ENCODE data around the gene MIGA2.

DNA sequence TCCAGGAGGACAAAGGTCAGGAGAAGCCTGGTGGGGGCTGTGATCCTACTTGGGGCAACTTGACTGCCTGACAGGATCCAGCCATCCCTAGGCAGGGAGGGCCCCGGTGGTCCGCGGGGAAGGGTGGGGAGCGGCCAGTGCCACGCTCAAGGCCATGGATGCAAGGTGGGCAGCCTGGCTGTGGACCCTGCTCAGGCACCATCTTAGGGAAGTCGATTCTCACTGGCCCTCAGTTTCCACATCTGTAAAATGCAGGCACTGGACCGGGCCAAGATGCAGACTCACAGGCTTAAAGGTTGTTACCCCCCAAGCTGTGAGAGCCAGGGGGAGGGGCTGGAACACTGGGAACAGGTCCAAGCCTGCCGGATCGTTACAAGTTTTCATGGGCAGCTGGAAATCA, 35.7 kb downstream of the MIGA2 start:
- TF ChIP-seq EZH2phosphoT487 (IDR thresholded peaks at IDR 0.05; ENCODE audit: borderline replicate concordance, low read depth, low read length), result no peak
- TF ChIP-seq, protein P1, sequence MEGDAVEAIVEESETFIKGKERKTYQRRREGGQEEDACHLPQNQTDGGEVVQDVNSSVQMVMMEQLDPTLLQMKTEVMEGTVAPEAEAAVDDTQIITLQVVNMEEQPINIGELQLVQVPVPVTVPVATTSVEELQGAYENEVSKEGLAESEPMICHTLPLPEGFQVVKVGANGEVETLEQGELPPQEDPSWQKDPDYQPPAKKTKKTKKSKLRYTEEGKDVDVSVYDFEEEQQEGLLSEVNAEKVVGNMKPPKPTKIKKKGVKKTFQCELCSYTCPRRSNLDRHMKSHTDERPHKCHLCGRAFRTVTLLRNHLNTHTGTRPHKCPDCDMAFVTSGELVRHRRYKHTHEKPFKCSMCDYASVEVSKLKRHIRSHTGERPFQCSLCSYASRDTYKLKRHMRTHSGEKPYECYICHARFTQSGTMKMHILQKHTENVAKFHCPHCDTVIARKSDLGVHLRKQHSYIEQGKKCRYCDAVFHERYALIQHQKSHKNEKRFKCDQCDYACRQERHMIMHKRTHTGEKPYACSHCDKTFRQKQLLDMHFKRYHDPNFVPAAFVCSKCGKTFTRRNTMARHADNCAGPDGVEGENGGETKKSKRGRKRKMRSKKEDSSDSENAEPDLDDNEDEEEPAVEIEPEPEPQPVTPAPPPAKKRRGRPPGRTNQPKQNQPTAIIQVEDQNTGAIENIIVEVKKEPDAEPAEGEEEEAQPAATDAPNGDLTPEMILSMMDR (conservative IDR thresholded peaks at IDR 0.05; ENCODE audit: low read length), result no peak

Data from OCI-LY7 (cell line).